ENCODE data around the gene SERPINE2. TPM values are rescaled to one million over a fixed set of nuclear protein-coding genes. Genes with fewer than 3 reads are reported as not detected.
A peak's percentile ranks its signal among the peaks of the same experiment; 100 is the strongest.

SERPINE2 gene
- total and polyA plus RNA-seq, 9 donors, result 42.5 to 264 (median 101) TPM

DNA sequence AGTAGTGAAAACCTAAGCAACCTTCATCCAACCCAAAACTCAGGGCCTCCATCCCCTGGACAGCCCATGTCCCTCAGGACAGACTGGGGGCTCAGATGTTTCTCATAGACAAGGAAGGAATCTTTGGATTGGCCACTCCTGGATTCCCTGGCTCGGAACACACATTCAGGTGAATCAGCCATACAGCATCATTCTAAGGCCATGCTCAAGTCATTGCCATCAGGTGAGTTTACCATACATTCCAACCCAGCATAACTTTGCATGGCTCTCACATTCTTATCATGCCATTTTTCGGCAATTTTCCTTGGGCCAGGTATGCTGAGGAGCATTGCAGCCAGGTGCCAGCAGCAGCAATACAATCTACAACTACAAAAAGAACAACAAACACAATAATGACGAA is 34.6 kb upstream of the SERPINE2 start:
- no peaks in the 10 kb centered on the region for H3K9me3 ChIP-seq
- H3K4me3 ChIP-seq, result no peak overlapping the region
- no peaks in the 10 kb centered on the region for H3K36me3 ChIP-seq
- no peaks in the 10 kb centered on the region for H3K27me3 ChIP-seq
- TF ChIP-seq POLR2A (IDR thresholded peaks at IDR 0.05), result no peak
- TF ChIP-seq, protein P1, sequence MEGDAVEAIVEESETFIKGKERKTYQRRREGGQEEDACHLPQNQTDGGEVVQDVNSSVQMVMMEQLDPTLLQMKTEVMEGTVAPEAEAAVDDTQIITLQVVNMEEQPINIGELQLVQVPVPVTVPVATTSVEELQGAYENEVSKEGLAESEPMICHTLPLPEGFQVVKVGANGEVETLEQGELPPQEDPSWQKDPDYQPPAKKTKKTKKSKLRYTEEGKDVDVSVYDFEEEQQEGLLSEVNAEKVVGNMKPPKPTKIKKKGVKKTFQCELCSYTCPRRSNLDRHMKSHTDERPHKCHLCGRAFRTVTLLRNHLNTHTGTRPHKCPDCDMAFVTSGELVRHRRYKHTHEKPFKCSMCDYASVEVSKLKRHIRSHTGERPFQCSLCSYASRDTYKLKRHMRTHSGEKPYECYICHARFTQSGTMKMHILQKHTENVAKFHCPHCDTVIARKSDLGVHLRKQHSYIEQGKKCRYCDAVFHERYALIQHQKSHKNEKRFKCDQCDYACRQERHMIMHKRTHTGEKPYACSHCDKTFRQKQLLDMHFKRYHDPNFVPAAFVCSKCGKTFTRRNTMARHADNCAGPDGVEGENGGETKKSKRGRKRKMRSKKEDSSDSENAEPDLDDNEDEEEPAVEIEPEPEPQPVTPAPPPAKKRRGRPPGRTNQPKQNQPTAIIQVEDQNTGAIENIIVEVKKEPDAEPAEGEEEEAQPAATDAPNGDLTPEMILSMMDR (IDR thresholded peaks at IDR 0.05), result no peak
- no peak for TF ChIP-seq EP300 (IDR thresholded peaks at IDR 0.05)
- no peak for DNase-seq
- no peak overlapping the region for H3K27ac ChIP-seq
- intact Hi-C loops (cut with DNase I), result no loop called here
- H3K4me1 ChIP-seq (ENCODE audit: insufficient read depth), result peaks cover 3% of the 10 kb centered on the region
- WGBS, 3 donors, result 63 to 100% (median 79%) methylated on average over 2 to 3 of the region's 3 CpGs

DNA sequence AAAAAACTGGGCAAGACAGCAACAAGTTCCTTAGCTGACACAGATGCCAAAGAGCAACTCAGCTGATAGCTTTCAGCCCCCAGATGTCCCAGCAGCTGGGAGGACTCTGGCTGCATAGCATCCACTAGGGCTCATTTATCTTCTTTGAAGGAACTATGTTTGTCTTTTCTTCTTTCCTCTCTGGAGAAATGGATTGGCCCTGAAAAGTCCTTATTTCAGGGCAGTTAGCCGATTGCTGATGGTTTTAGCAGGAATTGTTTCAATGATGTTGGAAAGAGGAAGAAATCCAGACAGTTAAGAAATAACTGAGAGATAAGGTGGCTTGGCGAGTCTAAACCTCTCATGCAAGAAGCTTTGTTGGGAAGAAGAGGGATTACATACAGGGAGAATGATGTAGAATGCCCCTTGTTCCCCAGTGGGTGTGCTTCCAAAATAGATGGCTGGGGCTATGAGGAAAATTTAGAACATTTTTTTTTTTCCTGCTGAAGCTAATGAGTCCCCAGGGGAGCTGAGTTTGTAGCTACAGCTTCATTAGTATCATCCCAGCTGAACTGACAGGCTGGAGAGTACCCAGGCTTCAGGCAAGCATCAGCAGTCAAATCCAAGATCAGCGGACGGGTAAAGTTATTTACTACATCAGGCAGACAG is 33.6 kb upstream of the SERPINE2 start:
- H3K36me3 ChIP-seq, result no peaks in the 10 kb centered on the region
- peak in 2 of 5 donors; percentile 25 to 54 for DNase-seq
- H3K27ac ChIP-seq, result peak overlapping the region in 1 of 2 donors; percentile 12
- H3K4me3 ChIP-seq, result no peak overlapping the region
- no peaks in the 10 kb centered on the region for H3K27me3 ChIP-seq
- 3 to 16% (median 7%) methylated on average over 4 of the region's 4 CpGs for WGBS, 3 donors
- intact Hi-C loops (cut with DNase I), result no loop called here
- no peak for TF ChIP-seq POLR2A (IDR thresholded peaks at IDR 0.05)
- H3K9me3 ChIP-seq, result no peaks in the 10 kb centered on the region
- peaks cover 3% of the 10 kb centered on the region for H3K4me1 ChIP-seq (ENCODE audit: insufficient read depth)

DNA sequence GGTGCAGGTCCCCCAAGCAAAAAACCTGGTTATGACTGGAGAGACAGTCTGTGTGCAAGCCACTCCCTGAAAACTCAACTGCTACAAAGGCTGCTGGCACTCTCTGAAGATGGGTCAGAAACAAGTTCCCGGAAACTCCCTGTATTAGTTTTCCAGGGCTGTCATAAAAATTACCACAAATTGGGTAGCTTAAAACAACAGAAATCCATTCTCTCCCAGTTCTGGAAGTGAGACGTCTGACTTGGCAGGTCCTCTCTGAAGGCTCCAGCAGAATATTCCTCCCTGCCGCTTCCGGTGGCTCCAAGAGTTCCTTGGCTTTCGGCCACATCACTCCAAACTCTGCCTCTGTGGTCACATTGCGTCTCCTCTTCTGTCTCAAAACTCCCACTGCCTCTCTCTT is 30.1 kb upstream of the SERPINE2 start:
- H3K9me3 ChIP-seq, result no peaks in the 10 kb centered on the region
- no peaks in the 10 kb centered on the region for H3K27me3 ChIP-seq
- intact Hi-C loops (cut with DNase I), result no loop called here
- WGBS, 3 donors, result 40 to 65% (median 54%) methylated on average over 6 of the region's 6 CpGs
- no peak overlapping the region for H3K27ac ChIP-seq
- TF ChIP-seq EP300 (IDR thresholded peaks at IDR 0.05) (no peak), POLR2A (IDR thresholded peaks at IDR 0.05) (no peak)
- TF ChIP-seq, protein P1 (IDR thresholded peaks at IDR 0.05), result no peak
- no peaks in the 10 kb centered on the region for H3K36me3 ChIP-seq
- no peak overlapping the region for H3K4me3 ChIP-seq
- peak in 1 of 5 donors; percentile 37 for DNase-seq
- peaks cover 3% of the 10 kb centered on the region for H3K4me1 ChIP-seq (ENCODE audit: insufficient read depth)

DNA sequence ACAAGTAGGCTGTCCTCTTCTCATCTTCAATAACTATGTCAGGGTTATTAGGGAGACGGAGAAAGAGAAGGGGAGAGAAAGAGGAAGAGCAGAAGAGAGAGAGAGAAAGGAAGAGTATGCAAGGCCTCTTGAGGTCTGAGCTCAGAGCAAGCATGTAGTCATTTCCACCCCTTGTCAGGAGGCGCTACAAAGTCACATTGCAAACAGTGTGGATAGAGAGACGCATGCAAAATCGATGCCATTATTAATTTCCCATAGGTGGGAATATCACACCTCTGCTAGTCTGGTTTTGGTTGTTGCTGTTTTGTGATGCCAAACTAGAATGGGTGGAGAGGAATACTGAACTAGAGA is 24.2 kb upstream of the SERPINE2 start:
- no peaks in the 10 kb centered on the region for H3K27me3 ChIP-seq
- no peaks in the 10 kb centered on the region for H3K36me3 ChIP-seq
- no peaks in the 10 kb centered on the region for H3K4me1 ChIP-seq (ENCODE audit: insufficient read depth)
- no peak overlapping the region for H3K4me3 ChIP-seq
- TF ChIP-seq POLR2A (IDR thresholded peaks at IDR 0.05), result no peak
- TF ChIP-seq, protein P1 (IDR thresholded peaks at IDR 0.05), result no peak
- no peak for TF ChIP-seq EP300 (IDR thresholded peaks at IDR 0.05)
- intact Hi-C loops (cut with DNase I), result no loop called here
- 94 to 98% (median 95%) methylated on average over 4 of the region's 4 CpGs for WGBS, 3 donors
- no peak for DNase-seq
- no peaks in the 10 kb centered on the region for H3K9me3 ChIP-seq
- H3K27ac ChIP-seq, result no peak overlapping the region

DNA sequence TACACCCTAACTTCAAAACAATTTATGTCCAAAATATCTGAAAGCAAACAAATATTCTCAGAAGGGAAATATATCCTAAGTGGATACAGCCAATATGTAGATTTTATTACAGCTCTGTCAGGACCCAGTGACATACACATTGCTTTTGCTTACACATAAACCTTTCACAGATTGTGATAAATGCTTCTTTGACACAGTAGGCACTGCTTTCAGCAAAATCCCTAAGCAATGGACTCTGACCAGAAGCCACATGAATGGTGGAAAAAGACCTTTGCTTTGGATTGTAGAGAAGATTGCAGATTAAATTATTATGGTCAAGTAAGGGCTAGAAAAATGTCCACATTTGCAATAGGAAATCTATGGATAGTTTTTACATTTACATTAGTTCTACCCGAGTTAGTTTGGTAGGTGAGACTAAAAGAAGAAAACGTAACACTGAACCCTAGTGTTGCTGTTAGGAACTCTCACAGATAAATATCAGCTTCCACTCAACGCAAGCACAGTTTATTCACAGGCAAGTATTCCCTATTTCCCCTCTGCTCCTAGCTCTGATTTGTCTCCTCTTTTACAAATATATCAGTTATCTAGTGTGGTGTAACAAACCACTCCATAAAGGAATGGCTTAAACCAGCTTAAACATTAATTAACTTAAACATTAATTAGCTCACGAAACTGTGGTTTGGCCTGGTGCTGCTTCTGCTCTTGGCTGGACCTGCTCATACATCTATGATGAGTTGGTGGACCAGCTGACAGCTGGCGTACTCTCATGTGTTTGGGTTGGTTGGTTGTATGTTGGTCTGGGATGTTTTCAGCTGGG is 23.6 kb upstream of the SERPINE2 start:
- Histone ChIP-seq H3K36me3 (no peaks in the 10 kb centered on the region), H3K27ac (no peak overlapping the region), H3K9me3 (no peaks in the 10 kb centered on the region), H3K4me3 (no peak overlapping the region), H3K27me3 (no peaks in the 10 kb centered on the region), H3K4me1 (ENCODE audit: insufficient read depth) (no peaks in the 10 kb centered on the region)
- no peak for DNase-seq
- TF ChIP-seq POLR2A (IDR thresholded peaks at IDR 0.05), result no peak
- no peak for TF ChIP-seq EP300 (IDR thresholded peaks at IDR 0.05)
- TF ChIP-seq, protein P1 (IDR thresholded peaks at IDR 0.05), result no peak
- intact Hi-C loops (cut with DNase I), result no loop called here
- 71 to 79% (median 75%) methylated on average over 5 of the region's 5 CpGs for WGBS, 3 donors

All from ovary (tissue), 9 donors.